C4-2B (cell line): Measurements from ENCODE around the gene PDE6H.
A peak's percentile ranks its signal among the peaks of the same experiment; 100 is the strongest.

Experiments
- H3K27ac ChIP-seq: fragments of 450-650 bp; 2 replicates; pipeline ENCODE4 v1.5.1; 2017
- CTCF ChIP-seq: fragments of 450-650 bp; conservative IDR thresholded peaks from 2 replicates; pipeline ENCODE4 v1.5.1; 2017; ENCODE audit warnings: mild to moderate bottlenecking
- ZFX ChIP-seq: fragments of 450-650 bp; IDR thresholded peaks from 2 replicates; pipeline ENCODE4 v1.6.1; 2017

Gene PDE6H

DNA sequence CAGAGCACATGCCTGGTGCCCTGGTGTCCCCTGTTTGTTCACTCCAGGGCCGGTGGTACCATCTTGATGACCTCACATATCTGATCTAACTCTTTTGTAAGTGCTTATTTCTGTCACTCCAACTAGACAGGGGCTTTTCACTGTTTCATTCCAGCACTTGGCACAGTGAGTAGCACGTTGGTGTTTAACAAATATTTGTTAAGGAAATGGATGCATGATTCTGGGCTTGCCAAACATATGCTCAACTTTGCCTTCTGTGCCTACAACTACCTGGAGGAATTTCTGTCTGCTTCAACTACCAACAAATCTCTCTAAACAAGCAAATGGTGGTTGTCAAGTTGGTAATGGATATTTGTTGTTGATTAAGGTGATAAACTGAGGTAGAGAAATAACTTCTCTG lies 31.6 kb downstream of the PDE6H start:
- TF ChIP-seq ZFX: no peak
- TF ChIP-seq CTCF: no peak
- no peak overlapping the region; the same call in 1 of the 2 replicates for H3K27ac ChIP-seq

- no peak overlapping the region for H3K27ac ChIP-seq
- TF ChIP-seq CTCF: no peak
- no peak for TF ChIP-seq ZFX
Observed at GRCh38 chr12:15005064-15005463, 32.2 kb downstream of the PDE6H start.

GRCh38 chr12:15007551-15007950 lies 34.7 kb downstream of the PDE6H start:
- no peak for TF ChIP-seq CTCF
- TF ChIP-seq ZFX: no peak
- H3K27ac ChIP-seq: no peak overlapping the region

DNA sequence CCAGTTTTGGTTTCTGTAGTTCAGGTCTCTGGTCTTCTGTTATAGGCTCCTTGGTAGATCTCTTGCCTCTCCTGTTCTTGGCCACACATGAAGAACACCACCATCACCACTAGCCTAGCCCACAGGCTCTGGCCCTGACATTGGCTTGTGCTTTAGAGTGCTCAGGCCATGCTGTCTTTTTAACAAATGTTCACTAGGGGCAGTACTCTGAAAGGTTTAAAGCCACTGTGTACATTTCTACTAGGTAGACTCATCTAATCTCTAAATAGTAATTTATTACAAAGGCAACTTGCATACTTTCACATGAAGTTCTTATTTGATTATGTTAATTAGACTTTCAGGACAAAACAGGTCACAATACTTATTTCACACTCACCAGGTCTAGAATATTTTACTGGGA lies 38.3 kb downstream of the PDE6H start:
- TF ChIP-seq ZFX: no peak
- peak; percentile 37 for TF ChIP-seq CTCF
- no peak overlapping the region for H3K27ac ChIP-seq

- H3K27ac ChIP-seq: no peak overlapping the region
- TF ChIP-seq CTCF (no peak), ZFX (no peak)
Observed at GRCh38 chr12:15013634-15014179, 40.9 kb downstream of the PDE6H start.

- H3K27ac ChIP-seq: no peak overlapping the region
- TF ChIP-seq ZFX (no peak), CTCF (peak; percentile 12; the same call in 1 of the 2 replicates)
Observed at GRCh38 chr12:15014708-15015107, 41.9 kb downstream of the PDE6H start.

GRCh38 chr12:15015121-15015520 lies 42.3 kb downstream of the PDE6H start:
- TF ChIP-seq CTCF: no peak
- no peak for TF ChIP-seq ZFX
- no peak overlapping the region for H3K27ac ChIP-seq
